WTC11 (cell line): ENCODE results near the gene MMP24.

Experiments used
- PRRX2 ChIP-seq: fragments of 250-450 bp; sonication (Bioruptor Pico); IDR thresholded peaks from 2 replicates; pipeline ENCODE4 v1.8.0; 2021; ENCODE audit warnings: mild to moderate bottlenecking
- USF2 ChIP-seq: sonication (generic); formaldehyde crosslinking; IDR thresholded peaks from 2 replicates; pipeline ENCODE4 v1.8.1; 2023; ENCODE audit warnings: mild to moderate bottlenecking, missing genetic modification reagents, moderate library complexity
- ZNF532 ChIP-seq: fragments of 250-450 bp; sonication (Bioruptor Pico); IDR thresholded peaks from 2 replicates; pipeline ENCODE4 v1.9.0; 2021; ENCODE audit warnings: mild to moderate bottlenecking, borderline replicate concordance

- TF ChIP-seq ZNF532 (CRISPR knock-in tag) (no peak), USF2 (no peak), PRRX2 (CRISPR knock-in tag) (no peak)
Observed at GRCh38 chr20:35283441-35284266, 57.2 kb downstream of the MMP24 start.
